ENCODE data around the gene PYGO2.
A peak's percentile ranks its signal among the peaks of the same experiment; 100 is the strongest.

PYGO2 gene, protein sequence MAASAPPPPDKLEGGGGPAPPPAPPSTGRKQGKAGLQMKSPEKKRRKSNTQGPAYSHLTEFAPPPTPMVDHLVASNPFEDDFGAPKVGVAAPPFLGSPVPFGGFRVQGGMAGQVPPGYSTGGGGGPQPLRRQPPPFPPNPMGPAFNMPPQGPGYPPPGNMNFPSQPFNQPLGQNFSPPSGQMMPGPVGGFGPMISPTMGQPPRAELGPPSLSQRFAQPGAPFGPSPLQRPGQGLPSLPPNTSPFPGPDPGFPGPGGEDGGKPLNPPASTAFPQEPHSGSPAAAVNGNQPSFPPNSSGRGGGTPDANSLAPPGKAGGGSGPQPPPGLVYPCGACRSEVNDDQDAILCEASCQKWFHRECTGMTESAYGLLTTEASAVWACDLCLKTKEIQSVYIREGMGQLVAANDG

DNA sequence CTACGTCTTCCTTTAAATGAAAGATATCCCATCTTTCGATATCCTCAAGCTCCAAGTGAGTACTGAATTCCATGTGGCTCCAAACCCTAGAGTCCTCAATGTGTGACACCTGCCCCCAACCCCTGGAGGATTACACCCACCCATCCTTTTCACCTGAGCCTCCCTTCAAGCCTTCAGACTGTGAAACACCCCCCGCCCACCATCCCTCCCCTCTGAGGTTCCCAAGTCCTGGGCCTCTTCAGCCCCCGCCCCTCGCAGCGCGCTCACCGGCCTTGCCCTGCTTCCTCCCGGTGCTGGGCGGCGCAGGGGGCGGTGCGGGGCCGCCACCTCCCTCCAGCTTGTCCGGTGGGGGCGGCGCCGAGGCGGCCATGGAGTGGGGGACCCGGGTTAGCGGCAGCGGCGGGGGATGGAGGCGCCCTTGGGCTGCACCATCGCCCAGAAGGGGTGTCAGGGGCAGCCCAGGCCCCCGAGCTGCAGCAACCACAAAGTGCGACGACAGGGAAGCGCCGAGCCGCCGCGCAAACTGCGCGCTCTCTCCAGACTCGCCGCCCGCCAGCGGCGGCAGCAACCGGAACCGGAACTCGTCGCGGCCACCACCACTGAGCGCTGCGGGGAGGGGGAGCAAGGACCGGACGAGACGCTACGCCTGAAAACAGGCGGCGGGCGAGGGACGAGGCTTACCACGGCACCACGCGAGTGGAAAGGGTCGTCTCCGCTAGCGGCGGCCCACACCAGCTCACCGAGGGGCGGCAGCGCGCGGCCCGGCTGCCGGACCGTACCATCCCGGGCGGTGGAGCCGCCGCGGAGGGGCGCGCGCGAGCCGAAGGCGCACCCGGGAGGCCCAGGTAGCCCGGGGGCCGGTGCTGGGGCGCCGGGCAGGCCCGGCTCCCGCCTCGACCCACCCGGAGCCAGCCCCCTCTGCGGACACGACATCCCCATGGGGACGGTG, at the start of gene PYGO2:
PYGO2 (minus strand) TSS at position 576 of the 949 bp plus-strand sequence; CDS start at position 370, 206 bp downstream.
- DNase-seq (ENCODE audit: low read depth), result peak; percentile 88
- TF ChIP-seq POLR2A (IDR thresholded peaks at IDR 0.05; ENCODE audit: extremely low read depth, insufficient read length), result peak; percentile 88
- TF ChIP-seq, protein P1, sequence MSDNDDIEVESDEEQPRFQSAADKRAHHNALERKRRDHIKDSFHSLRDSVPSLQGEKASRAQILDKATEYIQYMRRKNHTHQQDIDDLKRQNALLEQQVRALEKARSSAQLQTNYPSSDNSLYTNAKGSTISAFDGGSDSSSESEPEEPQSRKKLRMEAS (IDR thresholded peaks at IDR 0.05; ENCODE audit: low read depth, low read length), result no peak
- TF ChIP-seq, protein P2, sequence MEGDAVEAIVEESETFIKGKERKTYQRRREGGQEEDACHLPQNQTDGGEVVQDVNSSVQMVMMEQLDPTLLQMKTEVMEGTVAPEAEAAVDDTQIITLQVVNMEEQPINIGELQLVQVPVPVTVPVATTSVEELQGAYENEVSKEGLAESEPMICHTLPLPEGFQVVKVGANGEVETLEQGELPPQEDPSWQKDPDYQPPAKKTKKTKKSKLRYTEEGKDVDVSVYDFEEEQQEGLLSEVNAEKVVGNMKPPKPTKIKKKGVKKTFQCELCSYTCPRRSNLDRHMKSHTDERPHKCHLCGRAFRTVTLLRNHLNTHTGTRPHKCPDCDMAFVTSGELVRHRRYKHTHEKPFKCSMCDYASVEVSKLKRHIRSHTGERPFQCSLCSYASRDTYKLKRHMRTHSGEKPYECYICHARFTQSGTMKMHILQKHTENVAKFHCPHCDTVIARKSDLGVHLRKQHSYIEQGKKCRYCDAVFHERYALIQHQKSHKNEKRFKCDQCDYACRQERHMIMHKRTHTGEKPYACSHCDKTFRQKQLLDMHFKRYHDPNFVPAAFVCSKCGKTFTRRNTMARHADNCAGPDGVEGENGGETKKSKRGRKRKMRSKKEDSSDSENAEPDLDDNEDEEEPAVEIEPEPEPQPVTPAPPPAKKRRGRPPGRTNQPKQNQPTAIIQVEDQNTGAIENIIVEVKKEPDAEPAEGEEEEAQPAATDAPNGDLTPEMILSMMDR (IDR thresholded peaks at IDR 0.05; ENCODE audit: low read depth, low read length), result peak; percentile 7
- TF ChIP-seq MYC (IDR thresholded peaks at IDR 0.05; ENCODE audit: low read depth, low read length), result no peak; the same call in 1 of the 2 replicates
- H3K4me3 ChIP-seq (ENCODE audit: low read depth, low read length), result peak within 1 kb of the TSS; percentile 78

DNA sequence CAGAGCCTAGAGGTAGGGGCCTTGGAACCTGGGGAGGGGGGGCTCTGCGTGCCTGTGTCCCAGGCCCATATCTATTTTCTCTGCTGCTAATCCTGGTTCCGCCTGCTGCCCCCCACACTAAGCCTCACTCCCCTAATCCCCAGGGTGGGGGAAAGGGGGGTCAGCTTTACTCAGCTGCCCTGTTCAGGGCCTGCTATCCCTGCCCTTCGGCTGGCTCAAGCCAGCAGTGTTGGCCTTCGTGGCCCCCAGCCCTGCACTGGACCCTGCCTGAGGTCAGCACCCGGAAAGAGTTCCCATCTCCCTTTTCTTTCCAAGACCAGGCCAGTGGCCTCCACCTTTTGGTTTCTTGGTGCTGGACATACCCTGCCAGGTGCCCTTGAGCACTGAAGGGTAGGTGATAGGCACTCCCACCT, 49.4 kb upstream of the PYGO2 start:
- no peak overlapping the region for H3K4me3 ChIP-seq (ENCODE audit: low read depth, low read length)
- TF ChIP-seq, protein P2 (IDR thresholded peaks at IDR 0.05; ENCODE audit: low read depth, low read length), result no peak
- no peak for TF ChIP-seq POLR2A (IDR thresholded peaks at IDR 0.05; ENCODE audit: extremely low read depth, insufficient read length)
- TF ChIP-seq MYC (IDR thresholded peaks at IDR 0.05; ENCODE audit: low read depth, low read length), result no peak
- TF ChIP-seq, protein P1 (IDR thresholded peaks at IDR 0.05; ENCODE audit: low read depth, low read length), result no peak
- DNase-seq (ENCODE audit: low read depth), result no peak

DNA sequence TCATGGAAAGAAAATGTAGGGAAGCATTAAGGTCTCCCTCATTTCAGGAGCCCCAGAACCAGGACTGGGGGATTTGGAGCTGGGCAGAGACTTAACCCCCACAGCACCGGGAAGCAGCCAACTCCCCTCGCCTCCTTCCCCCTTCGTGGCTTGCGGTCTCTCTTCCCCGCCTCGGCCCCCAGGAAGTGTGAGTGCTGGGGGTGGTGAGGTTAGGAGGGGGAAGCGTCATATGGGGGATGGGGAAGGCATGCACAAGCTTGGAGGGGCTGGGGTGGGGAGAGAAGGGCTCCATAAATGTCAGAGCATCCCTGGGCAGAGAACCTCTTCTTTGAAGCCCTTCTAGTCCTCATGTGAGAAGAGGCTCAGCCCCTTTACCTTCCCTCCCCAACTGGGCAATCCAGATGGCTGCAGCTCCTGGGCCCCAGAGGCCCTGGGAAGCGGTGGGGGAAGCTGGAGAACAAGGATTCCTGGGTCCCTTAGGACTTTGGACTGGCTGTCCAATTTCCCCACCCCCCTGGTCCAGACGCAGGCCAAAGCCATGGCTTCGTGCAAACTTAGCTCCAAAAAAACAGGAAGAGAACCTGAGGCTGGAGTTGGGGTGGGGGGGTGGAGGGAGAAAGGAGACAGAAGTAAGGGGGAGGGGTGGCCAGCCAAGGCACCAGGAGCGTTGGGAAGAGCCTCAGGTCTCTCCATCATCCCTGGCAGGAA, 48.8 kb upstream of the PYGO2 start:
- DNase-seq (ENCODE audit: low read depth), result peak; percentile 86
- peak overlapping the region; percentile 38 for H3K4me3 ChIP-seq (ENCODE audit: low read depth, low read length)
- TF ChIP-seq, protein P1 (IDR thresholded peaks at IDR 0.05; ENCODE audit: low read depth, low read length), result peak; percentile 22; the same call in 1 of the 2 replicates
- TF ChIP-seq, protein P2 (IDR thresholded peaks at IDR 0.05; ENCODE audit: low read depth, low read length), result no peak
- no peak for TF ChIP-seq POLR2A (IDR thresholded peaks at IDR 0.05; ENCODE audit: extremely low read depth, insufficient read length)

DNA sequence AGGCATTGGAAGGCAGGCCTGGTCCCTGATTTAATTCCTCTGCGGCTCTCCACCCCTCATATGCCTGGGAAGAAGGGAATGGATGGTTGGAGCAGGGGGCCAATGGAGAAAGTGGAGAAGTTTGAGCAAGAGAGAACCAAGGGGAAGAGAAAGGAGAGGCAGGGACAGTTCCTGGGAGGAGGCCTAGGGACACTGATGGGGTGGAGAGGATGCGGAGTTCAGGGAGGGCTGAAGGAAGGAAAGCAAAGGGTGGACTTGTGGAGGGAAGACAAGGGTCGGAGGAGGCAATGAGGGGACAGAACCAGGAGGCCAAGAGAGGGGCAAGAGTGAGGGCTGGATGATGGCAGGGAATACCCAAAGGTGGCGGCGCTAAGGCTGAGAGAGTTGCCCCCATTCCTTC, 48.2 kb upstream of the PYGO2 start:
- peak overlapping the region; percentile 38 for H3K4me3 ChIP-seq (ENCODE audit: low read depth, low read length)
- TF ChIP-seq, protein P2 (IDR thresholded peaks at IDR 0.05; ENCODE audit: low read depth, low read length), result no peak
- DNase-seq (ENCODE audit: low read depth), result peak; percentile 26

DNA sequence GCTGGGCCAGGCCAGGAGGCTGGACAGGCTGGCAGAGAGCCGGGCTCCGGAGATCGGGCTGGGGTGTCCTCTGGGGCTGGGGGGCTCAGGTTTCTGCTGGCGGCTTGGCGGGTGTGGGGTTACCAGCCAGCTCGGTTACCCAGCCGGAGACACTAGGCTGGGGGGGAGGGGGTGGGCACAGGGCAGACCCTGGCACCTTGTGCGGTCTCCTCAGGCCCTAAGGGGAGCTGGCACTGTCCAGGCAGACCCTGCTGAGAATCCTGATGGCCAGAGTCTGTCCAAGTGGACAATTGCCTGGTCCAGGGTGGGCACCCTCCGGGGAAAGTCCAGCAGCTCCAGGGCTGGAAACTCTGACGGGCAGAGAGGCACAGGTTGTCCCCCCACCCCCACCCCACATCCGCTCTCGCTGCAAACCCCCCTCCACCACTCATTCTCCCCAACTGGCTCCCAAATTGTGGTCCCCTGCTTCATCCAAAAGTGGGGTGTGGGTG, 47.7 kb upstream of the PYGO2 start:
- H3K4me3 ChIP-seq (ENCODE audit: low read depth, low read length), result peak overlapping the region; percentile 49
- no peak for TF ChIP-seq POLR2A (IDR thresholded peaks at IDR 0.05; ENCODE audit: extremely low read depth, insufficient read length)
- TF ChIP-seq MYC (IDR thresholded peaks at IDR 0.05; ENCODE audit: low read depth, low read length), result no peak
- TF ChIP-seq, protein P1 (IDR thresholded peaks at IDR 0.05; ENCODE audit: low read depth, low read length), result no peak
- TF ChIP-seq, protein P2 (IDR thresholded peaks at IDR 0.05; ENCODE audit: low read depth, low read length), result no peak
- no peak for DNase-seq (ENCODE audit: low read depth)
